IMR-90 (cell line): ENCODE data around the gene PPM1H. TPM values are rescaled to one million over a fixed set of nuclear protein-coding genes. Genes with fewer than 3 reads are reported as not detected.

Experiments
- ATAC-seq: fragments of 200-7000 bp; cut with Tn5 transposase; 2 replicates; pipeline ENCODE4 v1.9.1; 2020; ENCODE audit warnings: low read depth, mild to moderate bottlenecking, moderate library complexity
- BruUV-seq: library from RNA; stranded (reverse); fragments of 400-500 nt; replicated peaks from 2 replicates; lab custom pipeline; 2021; lab: Mats Ljungman, UMichigan
- CTCF ChIA-PET: fragments of 300-600 bp; formaldehyde crosslinking; extraction: SDS; loops from one replicate; lab custom pipeline; 2021; ENCODE audit warnings: antibody characterized with exemption; lab: Yijun Ruan, JAX
- POLR2A ChIA-PET: fragments of 300-600 bp; sonication (Branson Sonifier 250); formaldehyde crosslinking; loops from one replicate; lab custom pipeline; 2022; ENCODE audit warnings: antibody characterized with exemption; ENCODE audit not compliant: unreplicated experiment; lab: Charles Lee
- DNase-seq: peaks from one replicate; pipeline ENCODE4 v3.0.0; 2013
- H2AFZ ChIP-seq: replicated peaks from 2 replicates; pipeline ENCODE3; 2013; ENCODE audit warnings: low read length, mild to moderate bottlenecking; ENCODE audit not compliant: poor library complexity
- H2AK5ac ChIP-seq: 2 replicates; pipeline ENCODE4 v1.6.1; 2013; ENCODE audit warnings: low read depth, low read length, inconsistent platforms
- H2AK9ac ChIP-seq: replicated peaks from 2 replicates; pipeline ENCODE3; 2013; ENCODE audit warnings: mild to moderate bottlenecking, low read depth, low read length, moderate library complexity; ENCODE audit not compliant: poor library complexity
- H2BK120ac ChIP-seq: 2 replicates; pipeline ENCODE4 v1.6.1; 2013; ENCODE audit warnings: low read depth, low read length, inconsistent platforms
- H2BK15ac ChIP-seq: 3 replicates; pipeline ENCODE4 v1.6.1; 2013; ENCODE audit warnings: low read depth, low read length, inconsistent platforms
- H2BK20ac ChIP-seq: 2 replicates; pipeline ENCODE4 v1.6.1; 2013; ENCODE audit warnings: low read depth, mild to moderate bottlenecking, inconsistent platforms, low read length, moderate library complexity
- H2BK5ac ChIP-seq: 2 replicates; pipeline ENCODE4 v1.6.1; 2013; ENCODE audit warnings: mild to moderate bottlenecking, low read depth, low read length, inconsistent platforms; ENCODE audit not compliant: poor library complexity, severe bottlenecking
- H3K14ac ChIP-seq: replicated peaks from 2 replicates; pipeline ENCODE4 v1.6.1; 2013; ENCODE audit warnings: low read depth, low read length, inconsistent platforms
- H3K18ac ChIP-seq: 2 replicates; pipeline ENCODE4 v1.6.1; 2013; ENCODE audit warnings: low read depth, low read length, control low read depth
- H3K23ac ChIP-seq: 2 replicates; pipeline ENCODE4 v1.6.1; 2013; ENCODE audit warnings: low read depth, low read length, inconsistent platforms
- H3K27ac ChIP-seq: 2 replicates; pipeline ENCODE4 v1.5.1; 2013; ENCODE audit warnings: mild to moderate bottlenecking, control low read depth, low read length; ENCODE audit not compliant: insufficient read depth
- H3K27me3 ChIP-seq: 2 replicates; pipeline ENCODE4 v1.6.1; 2013; ENCODE audit warnings: low read length; ENCODE audit not compliant: control insufficient read depth, insufficient read depth
- H3K36me3 ChIP-seq: 2 replicates; pipeline ENCODE4 v1.6.1; 2013; ENCODE audit warnings: low read length, mixed read lengths; ENCODE audit not compliant: control insufficient read depth, insufficient read depth
- H3K4ac ChIP-seq: 2 replicates; pipeline ENCODE4 v1.6.1; 2013; ENCODE audit warnings: low read depth, low read length, inconsistent platforms
- H3K4me1 ChIP-seq: 2 replicates; pipeline ENCODE4 v1.6.1; 2013; ENCODE audit warnings: low read length, mixed read lengths; ENCODE audit not compliant: control insufficient read depth, insufficient read depth
- H3K4me2 ChIP-seq: 2 replicates; pipeline ENCODE4 v1.6.1; 2013; ENCODE audit warnings: low read depth, mild to moderate bottlenecking, control low read depth, low read length, moderate library complexity
- H3K4me3 ChIP-seq: 2 replicates; pipeline ENCODE4 v1.5.1; 2013; ENCODE audit warnings: low read depth, mild to moderate bottlenecking, control low read depth, low read length, moderate library complexity; ENCODE audit not compliant: insufficient read depth
- H3K56ac ChIP-seq: 2 replicates; pipeline ENCODE4 v1.6.1; 2013; ENCODE audit warnings: low read length, inconsistent platforms; ENCODE audit not compliant: insufficient read depth; ENCODE audit errors: extremely low read depth
- H3K79me1 ChIP-seq, 2 experiments: 2 replicates each; pipeline ENCODE4 v1.6.1; 2013; ENCODE audit warnings: low read length in 2 of 2, inconsistent platforms in 1 of 2, low read depth in 1 of 2
- H3K9ac ChIP-seq: 2 replicates; pipeline ENCODE4 v1.6.1; 2013; ENCODE audit warnings: low read depth, low read length, control low read depth
- H3K9me1 ChIP-seq: 2 replicates; pipeline ENCODE4 v1.6.1; 2013; ENCODE audit warnings: low read length, inconsistent platforms; ENCODE audit not compliant: insufficient read depth
- H3K9me3 ChIP-seq: 2 replicates; pipeline ENCODE4 v1.6.1; 2013; ENCODE audit warnings: low read length; ENCODE audit not compliant: control insufficient read depth, insufficient read depth
- H4K20me1 ChIP-seq: 2 replicates; pipeline ENCODE4 v1.6.1; 2013; ENCODE audit warnings: low read length, inconsistent platforms; ENCODE audit not compliant: insufficient read depth
- H4K5ac ChIP-seq: 2 replicates; pipeline ENCODE4 v1.6.1; 2013; ENCODE audit warnings: mild to moderate bottlenecking, low read depth, low read length, control low read depth
- H4K8ac ChIP-seq, 2 experiments: 2 replicates each; pipeline ENCODE4 v1.6.1; 2013; ENCODE audit warnings: low read depth in 2 of 2, low read length in 2 of 2, control low read depth in 1 of 2, inconsistent platforms in 1 of 2
- H4K91ac ChIP-seq: 2 replicates; pipeline ENCODE4 v1.6.1; 2013; ENCODE audit warnings: low read depth, low read length, inconsistent platforms; ENCODE audit not compliant: insufficient read depth
- BHLHE40 ChIP-seq: fragments of 150-350 bp; IDR thresholded peaks from 2 replicates; pipeline ENCODE4 v1.6.1; 2016; ENCODE audit warnings: mild to moderate bottlenecking, low read depth, low read length
- CEBPB ChIP-seq: IDR thresholded peaks from 2 replicates; pipeline ENCODE4 v1.6.1; 2012; ENCODE audit warnings: low read depth, low read length, improper control_type of control experiment
- CHD1 ChIP-seq: IDR thresholded peaks from 2 replicates; pipeline ENCODE4 v1.6.1; 2012; ENCODE audit warnings: low read depth, low read length, improper control_type of control experiment
- FOS ChIP-seq: fragments of 150-350 bp; IDR thresholded peaks from 2 replicates; pipeline ENCODE4 v1.6.1; 2016; ENCODE audit warnings: low read depth, low read length
- MAFK ChIP-seq: IDR thresholded peaks from 2 replicates; pipeline ENCODE4 v1.6.1; 2012; ENCODE audit warnings: low read depth, low read length, improper control_type of control experiment
- MAZ ChIP-seq: IDR thresholded peaks from 2 replicates; pipeline ENCODE4 v1.6.1; 2012; ENCODE audit warnings: low read depth, mild to moderate bottlenecking, low read length, improper control_type of control experiment, moderate library complexity, borderline replicate concordance
- MXI1 ChIP-seq: IDR thresholded peaks from 2 replicates; pipeline ENCODE4 v1.6.1; 2012; ENCODE audit warnings: low read depth, mild to moderate bottlenecking, low read length, moderate library complexity, borderline replicate concordance
- NFE2L2 ChIP-seq: fragments of 150-350 bp; IDR thresholded peaks from 2 replicates; pipeline ENCODE4 v1.6.1; 2016; ENCODE audit warnings: low read depth, mild to moderate bottlenecking, low read length
- POLR2A ChIP-seq: IDR thresholded peaks from 2 replicates; pipeline ENCODE4 v1.6.1; 2012; ENCODE audit warnings: mild to moderate bottlenecking, low read depth, low read length
- RAD21 ChIP-seq: IDR thresholded peaks from 2 replicates; pipeline ENCODE4 v1.6.1; 2012; ENCODE audit warnings: low read length, improper control_type of control experiment
- RCOR1 ChIP-seq: IDR thresholded peaks from 2 replicates; pipeline ENCODE4 v1.6.1; 2012; ENCODE audit warnings: mild to moderate bottlenecking, low read length, improper control_type of control experiment; ENCODE audit not compliant: insufficient replicate concordance
- RFX5 ChIP-seq: IDR thresholded peaks from 2 replicates; pipeline ENCODE4 v1.8.0; 2012; ENCODE audit warnings: low read depth, mild to moderate bottlenecking, low read length, moderate library complexity
- SMC3 ChIP-seq: fragments of 150-350 bp; IDR thresholded peaks from 2 replicates; pipeline ENCODE4 v1.6.1; 2016; ENCODE audit warnings: low read depth, mild to moderate bottlenecking, antibody characterized with exemption, low read length, moderate library complexity
- WGBS, 2 experiments: methylation state at CpG; one replicate each; pipeline versions ENCODE4 v1.1.5 to v1.1.7; 2013; ENCODE audit warnings: missing lambda C conversion rate in 2 of 2; ENCODE audit not compliant: insufficient read length in 1 of 2; ENCODE audit errors: extremely low coverage in 2 of 2; 5-methylcytosine and 5-hydroxymethylcytosine counted together
- dilution Hi-C: fragments of 300-500 bp; cut with HindIII; formaldehyde crosslinking; loops from one replicate; pipeline ENCODE4 v1.14.3; 2018; ENCODE audit warnings: low sequenced_read_pairs; ENCODE audit not compliant: unreplicated experiment
- in situ Hi-C: fragments of 300-500 bp; cut with MboI; formaldehyde crosslinking; loops from 3 replicates; pipeline ENCODE4 v1.14.3; 2019; ENCODE audit warnings: low sequenced_read_pairs, inconsistent platforms, mixed read lengths
- intact Hi-C: fragments of 100-400 bp; cut with micrococcal nuclease; formaldehyde crosslinking; loops from 2 replicates; pipeline ENCODE4 v1.10.0; 2022
- polyA plus RNA-seq, 3 experiments: library from polyadenylated mRNA; depleted of rRNA; stranded (reverse); fragments of >200 nt; gene quantifications; 2 replicates each; pipeline ENCODE4 v1.2.3, GENCODE V29; 2012; ENCODE audit warnings: low replicate concordance in 1 of 3
- total RNA-seq: library from RNA; depleted of rRNA; stranded (reverse); fragments of >200 nt; gene quantifications from 2 replicates; pipeline ENCODE4 v1.2.3, GENCODE V29; 2012
- TF ChIP-seq, protein P1 (sequence below): conservative IDR thresholded peaks from 2 replicates; pipeline ENCODE4 v1.5.1; 2012; ENCODE audit warnings: mild to moderate bottlenecking, low read depth, low read length, improper control_type of control experiment
- TF ChIP-seq, protein P2 (sequence below): fragments of 150-350 bp; IDR thresholded peaks from 2 replicates; pipeline ENCODE4 v1.6.1; 2017; ENCODE audit warnings: mild to moderate bottlenecking, antibody characterized with exemption, low read length, low read depth
- TF ChIP-seq, protein P3 (sequence below): fragments of 150-350 bp; IDR thresholded peaks from 2 replicates; pipeline ENCODE4 v1.6.1; 2016; ENCODE audit warnings: low read depth, mild to moderate bottlenecking, low read length, moderate library complexity, borderline replicate concordance

The PPM1H gene
- total and polyA plus RNA-seq, 2 of the 4 experiments (the other 2 are of a cell fraction), result 0.14 to 0.18 TPM

DNA sequence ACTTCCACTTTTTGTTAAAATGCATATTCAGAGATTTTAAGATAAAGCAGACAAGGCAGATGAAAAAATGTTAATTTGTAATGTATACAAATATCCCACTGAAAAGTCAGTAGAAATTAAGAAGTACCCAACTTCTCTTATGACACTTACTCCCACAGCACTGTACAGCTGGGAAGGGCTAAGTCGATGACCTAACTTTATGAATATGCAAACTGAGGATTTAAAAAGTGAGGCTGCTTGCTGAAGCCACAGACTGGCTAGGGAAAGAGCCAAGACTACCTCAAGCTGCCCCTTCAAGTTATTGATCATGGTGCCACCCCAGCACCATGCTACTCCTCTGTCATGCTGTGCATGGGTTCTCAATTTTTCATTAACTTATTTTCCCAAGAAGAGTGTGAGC is 17.0 kb downstream of the PPM1H start:
- H3K4ac ChIP-seq, result no peak overlapping the region
- H3K4me1 ChIP-seq, result no peaks in the 10 kb centered on the region
- TF ChIP-seq CHD1 (no peak), CEBPB (no peak), MXI1 (no peak), MAFK (no peak), BHLHE40 (no peak), RAD21 (no peak), MAZ (no peak), SMC3 (no peak), RFX5 (no peak), FOS (no peak), RCOR1 (no peak), POLR2A (no peak), NFE2L2 (no peak)
- TF ChIP-seq, protein P1, sequence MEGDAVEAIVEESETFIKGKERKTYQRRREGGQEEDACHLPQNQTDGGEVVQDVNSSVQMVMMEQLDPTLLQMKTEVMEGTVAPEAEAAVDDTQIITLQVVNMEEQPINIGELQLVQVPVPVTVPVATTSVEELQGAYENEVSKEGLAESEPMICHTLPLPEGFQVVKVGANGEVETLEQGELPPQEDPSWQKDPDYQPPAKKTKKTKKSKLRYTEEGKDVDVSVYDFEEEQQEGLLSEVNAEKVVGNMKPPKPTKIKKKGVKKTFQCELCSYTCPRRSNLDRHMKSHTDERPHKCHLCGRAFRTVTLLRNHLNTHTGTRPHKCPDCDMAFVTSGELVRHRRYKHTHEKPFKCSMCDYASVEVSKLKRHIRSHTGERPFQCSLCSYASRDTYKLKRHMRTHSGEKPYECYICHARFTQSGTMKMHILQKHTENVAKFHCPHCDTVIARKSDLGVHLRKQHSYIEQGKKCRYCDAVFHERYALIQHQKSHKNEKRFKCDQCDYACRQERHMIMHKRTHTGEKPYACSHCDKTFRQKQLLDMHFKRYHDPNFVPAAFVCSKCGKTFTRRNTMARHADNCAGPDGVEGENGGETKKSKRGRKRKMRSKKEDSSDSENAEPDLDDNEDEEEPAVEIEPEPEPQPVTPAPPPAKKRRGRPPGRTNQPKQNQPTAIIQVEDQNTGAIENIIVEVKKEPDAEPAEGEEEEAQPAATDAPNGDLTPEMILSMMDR, result no peak
- TF ChIP-seq, protein P2, sequence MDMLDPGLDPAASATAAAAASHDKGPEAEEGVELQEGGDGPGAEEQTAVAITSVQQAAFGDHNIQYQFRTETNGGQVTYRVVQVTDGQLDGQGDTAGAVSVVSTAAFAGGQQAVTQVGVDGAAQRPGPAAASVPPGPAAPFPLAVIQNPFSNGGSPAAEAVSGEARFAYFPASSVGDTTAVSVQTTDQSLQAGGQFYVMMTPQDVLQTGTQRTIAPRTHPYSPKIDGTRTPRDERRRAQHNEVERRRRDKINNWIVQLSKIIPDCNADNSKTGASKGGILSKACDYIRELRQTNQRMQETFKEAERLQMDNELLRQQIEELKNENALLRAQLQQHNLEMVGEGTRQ, result no peak
- TF ChIP-seq, protein P3, sequence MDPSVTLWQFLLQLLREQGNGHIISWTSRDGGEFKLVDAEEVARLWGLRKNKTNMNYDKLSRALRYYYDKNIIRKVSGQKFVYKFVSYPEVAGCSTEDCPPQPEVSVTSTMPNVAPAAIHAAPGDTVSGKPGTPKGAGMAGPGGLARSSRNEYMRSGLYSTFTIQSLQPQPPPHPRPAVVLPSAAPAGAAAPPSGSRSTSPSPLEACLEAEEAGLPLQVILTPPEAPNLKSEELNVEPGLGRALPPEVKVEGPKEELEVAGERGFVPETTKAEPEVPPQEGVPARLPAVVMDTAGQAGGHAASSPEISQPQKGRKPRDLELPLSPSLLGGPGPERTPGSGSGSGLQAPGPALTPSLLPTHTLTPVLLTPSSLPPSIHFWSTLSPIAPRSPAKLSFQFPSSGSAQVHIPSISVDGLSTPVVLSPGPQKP, result no peak
- dilution Hi-C loops, result no loop called here
- H2BK120ac ChIP-seq, result no peak overlapping the region
- H2BK5ac ChIP-seq, result no peak overlapping the region
- no peak overlapping the region for H3K9ac ChIP-seq
- CTCF ChIA-PET, result no interaction called here
- no peak overlapping the region for H2AFZ ChIP-seq
- H2BK20ac ChIP-seq, result no peak overlapping the region
- H2AK5ac ChIP-seq, result no peak overlapping the region
- no peak overlapping the region for H3K4me2 ChIP-seq
- H4K8ac ChIP-seq, result no peak overlapping the region
- H3K9me1 ChIP-seq, result no peaks in the 10 kb centered on the region; the same call in 1 of the 2 replicates
- no peaks in the 10 kb centered on the region for H3K9me3 ChIP-seq
- H3K79me1 ChIP-seq, result no peaks in the 10 kb centered on the region
- H3K56ac ChIP-seq, result no peak overlapping the region
- H3K36me3 ChIP-seq, result no peaks in the 10 kb centered on the region
- H4K5ac ChIP-seq, result no peak overlapping the region
- intact Hi-C loops, result no loop called here
- H3K27ac ChIP-seq, result no peak overlapping the region
- no peak overlapping the region for H3K23ac ChIP-seq
- H3K27me3 ChIP-seq, result peaks cover 7% of the 10 kb centered on the region
- DNase-seq (peak; percentile 7), ATAC-seq (no peak)
- POLR2A ChIA-PET, result no interaction called here
- H4K20me1 ChIP-seq, result no peaks in the 10 kb centered on the region
- no TSS peak for BruUV-seq
- H3K18ac ChIP-seq, result no peak overlapping the region
- no peak overlapping the region for H3K4me3 ChIP-seq
- no peak overlapping the region for H2BK15ac ChIP-seq
- H4K91ac ChIP-seq, result no peak overlapping the region
- H2AK9ac ChIP-seq, result no peak overlapping the region
- WGBS, 2 experiments, result no CpG with 5 or more reads among the region's 1 CpG
- in situ Hi-C loops, result no loop called here
- H3K14ac ChIP-seq, result no peak overlapping the region
